SK-N-SH treated with all-trans-retinoic acid at 6 μM for 48 hours (cell line): ENCODE data around the gene TGIF1.

Experiments
- ATAC-seq: fragments of 200-7000 bp; cut with Tn5 transposase; 3 replicates; pipeline ENCODE4 v1.9.1; 2020; ENCODE audit warnings: mild to moderate bottlenecking, moderate library complexity
- ARNTL ChIP-seq: fragments of 450-650 bp; formaldehyde crosslinking; IDR thresholded peaks from 2 replicates; pipeline ENCODE4 v1.5.0; 2020; ENCODE audit warnings: low read depth, mild to moderate bottlenecking, moderate library complexity, borderline replicate concordance
- BACH2 ChIP-seq: fragments of 250-450 bp; sonication (Bioruptor Pico); IDR thresholded peaks from 2 replicates; pipeline ENCODE4 v1.9.0; 2021; ENCODE audit warnings: mild to moderate bottlenecking, borderline replicate concordance
- ESRRG ChIP-seq: fragments of 250-450 bp; sonication (Bioruptor Pico); IDR thresholded peaks from 2 replicates; pipeline ENCODE4 v1.6.1; 2021; ENCODE audit warnings: mild to moderate bottlenecking
- ISL1 ChIP-seq: fragments of 250-450 bp; sonication (Bioruptor Pico); IDR thresholded peaks from 2 replicates; pipeline ENCODE4 v2.1.2; 2022; ENCODE audit warnings: mild to moderate bottlenecking, moderate library complexity
- OSR1 ChIP-seq: fragments of 250-450 bp; sonication (Bioruptor Pico); IDR thresholded peaks from 2 replicates; pipeline ENCODE4 v1.8.0; 2022; ENCODE audit warnings: moderate library complexity, mild to moderate bottlenecking, inconsistent platforms
- PPARA ChIP-seq: fragments of 250-450 bp; sonication (Bioruptor Pico); IDR thresholded peaks from 2 replicates; pipeline ENCODE4 v1.5.0; 2020; ENCODE audit warnings: mild to moderate bottlenecking, borderline replicate concordance
- RARB ChIP-seq: fragments of 250-450 bp; sonication (Bioruptor Pico); IDR thresholded peaks from 2 replicates; pipeline ENCODE4 v1.8.0; 2021; ENCODE audit warnings: mild to moderate bottlenecking, moderate library complexity
- SNAI2 ChIP-seq: fragments of 250-450 bp; sonication (Bioruptor Pico); IDR thresholded peaks from 2 replicates; pipeline ENCODE4 v1.5.0; 2020; ENCODE audit warnings: mild to moderate bottlenecking, moderate library complexity
- TCF4 ChIP-seq: fragments of 250-450 bp; sonication (Bioruptor Pico); IDR thresholded peaks from 2 replicates; pipeline ENCODE4 v1.8.0; 2021; ENCODE audit warnings: mild to moderate bottlenecking, moderate library complexity, borderline replicate concordance
- TOX ChIP-seq: fragments of 250-450 bp; sonication (Bioruptor Pico); IDR thresholded peaks from 2 replicates; pipeline ENCODE4 v1.8.0; 2021; ENCODE audit warnings: mild to moderate bottlenecking, moderate library complexity, borderline replicate concordance
- ZC3H10 ChIP-seq: fragments of 250-450 bp; sonication (Bioruptor Pico); IDR thresholded peaks from 2 replicates; pipeline ENCODE4 v1.5.1; 2021; ENCODE audit warnings: mild to moderate bottlenecking, moderate library complexity
- ZFP3 ChIP-seq: fragments of 250-450 bp; sonication (Bioruptor Pico); IDR thresholded peaks from 2 replicates; pipeline ENCODE4 v1.5.0; 2020; ENCODE audit warnings: mild to moderate bottlenecking, moderate library complexity
- ZFP30 ChIP-seq: fragments of 450-650 bp; formaldehyde crosslinking; IDR thresholded peaks from 2 replicates; pipeline ENCODE4 v1.5.0; 2022; ENCODE audit warnings: mild to moderate bottlenecking, moderate library complexity
- ZNF565 ChIP-seq: fragments of 450-650 bp; formaldehyde crosslinking; conservative IDR thresholded peaks from 2 replicates; pipeline ENCODE4 v1.5.0; 2020; ENCODE audit warnings: low read depth, mild to moderate bottlenecking, moderate library complexity
- TF ChIP-seq, protein P1 (sequence below): fragments of 250-450 bp; sonication (Bioruptor Pico); IDR thresholded peaks from 2 replicates; pipeline ENCODE4 v1.5.0; 2020; ENCODE audit warnings: mild to moderate bottlenecking, moderate library complexity
- TF ChIP-seq, protein P2 (sequence below): fragments of 250-450 bp; sonication (Bioruptor Pico); IDR thresholded peaks from 2 replicates; pipeline ENCODE4 v1.8.0; 2020; ENCODE audit warnings: mild to moderate bottlenecking, moderate library complexity, borderline replicate concordance
- TF ChIP-seq, protein P3 (sequence below): fragments of 250-450 bp; sonication (Bioruptor Pico); IDR thresholded peaks from 2 replicates; pipeline ENCODE4 v1.5.1; 2020; ENCODE audit warnings: low read depth, mild to moderate bottlenecking, moderate library complexity

Gene TGIF1

DNA sequence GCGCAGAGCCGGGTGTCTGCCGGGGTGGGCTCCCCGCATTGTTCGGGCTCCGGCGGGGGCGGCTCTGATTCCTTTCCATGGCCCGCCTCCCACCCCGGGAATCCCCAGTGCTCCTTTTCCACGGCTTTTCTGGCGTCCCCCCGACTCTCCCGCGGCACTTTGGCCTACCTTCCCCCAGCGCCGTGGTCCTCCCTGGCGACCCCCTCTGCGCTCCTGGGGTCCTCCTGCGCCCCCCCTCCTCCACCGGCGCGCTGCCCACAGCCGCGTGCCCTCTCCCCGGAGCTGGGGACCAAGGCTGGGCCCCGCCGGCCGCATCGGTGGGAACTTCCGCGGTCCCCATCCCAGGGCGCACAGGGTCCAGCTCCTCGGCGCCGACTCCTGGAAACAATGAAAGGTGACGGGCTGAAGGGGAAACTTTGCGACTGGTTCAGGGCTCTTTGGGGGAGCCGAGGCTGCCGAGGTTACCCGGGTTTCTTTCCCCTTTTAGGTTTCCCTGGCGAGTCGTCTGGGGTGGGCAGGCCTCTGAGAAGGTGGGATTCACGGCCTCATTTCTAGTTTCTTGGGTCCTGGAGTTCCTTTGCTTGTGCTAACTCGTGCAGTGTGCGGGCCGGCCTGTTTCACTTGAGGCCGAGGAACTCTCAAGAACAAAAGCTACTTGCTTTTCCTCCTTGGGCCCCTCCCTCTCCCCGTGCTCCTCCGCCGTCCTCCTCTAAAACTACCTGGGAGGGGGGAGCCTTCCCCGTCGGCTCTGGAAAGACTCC, 2.2 kb downstream of the TGIF1 start (continued):
- TF ChIP-seq ZFP30: no peak
- no peak for TF ChIP-seq TOX (CRISPR knock-in tag)
- TF ChIP-seq ESRRG (CRISPR knock-in tag): no peak
- no peak for TF ChIP-seq ISL1 (CRISPR knock-in tag)
- TF ChIP-seq ARNTL (CRISPR knock-in tag): no peak
- no peak for TF ChIP-seq RARB
- TF ChIP-seq ZC3H10 (CRISPR knock-in tag): no peak
- TF ChIP-seq OSR1 (CRISPR knock-in tag): no peak
- TF ChIP-seq, protein P1, sequence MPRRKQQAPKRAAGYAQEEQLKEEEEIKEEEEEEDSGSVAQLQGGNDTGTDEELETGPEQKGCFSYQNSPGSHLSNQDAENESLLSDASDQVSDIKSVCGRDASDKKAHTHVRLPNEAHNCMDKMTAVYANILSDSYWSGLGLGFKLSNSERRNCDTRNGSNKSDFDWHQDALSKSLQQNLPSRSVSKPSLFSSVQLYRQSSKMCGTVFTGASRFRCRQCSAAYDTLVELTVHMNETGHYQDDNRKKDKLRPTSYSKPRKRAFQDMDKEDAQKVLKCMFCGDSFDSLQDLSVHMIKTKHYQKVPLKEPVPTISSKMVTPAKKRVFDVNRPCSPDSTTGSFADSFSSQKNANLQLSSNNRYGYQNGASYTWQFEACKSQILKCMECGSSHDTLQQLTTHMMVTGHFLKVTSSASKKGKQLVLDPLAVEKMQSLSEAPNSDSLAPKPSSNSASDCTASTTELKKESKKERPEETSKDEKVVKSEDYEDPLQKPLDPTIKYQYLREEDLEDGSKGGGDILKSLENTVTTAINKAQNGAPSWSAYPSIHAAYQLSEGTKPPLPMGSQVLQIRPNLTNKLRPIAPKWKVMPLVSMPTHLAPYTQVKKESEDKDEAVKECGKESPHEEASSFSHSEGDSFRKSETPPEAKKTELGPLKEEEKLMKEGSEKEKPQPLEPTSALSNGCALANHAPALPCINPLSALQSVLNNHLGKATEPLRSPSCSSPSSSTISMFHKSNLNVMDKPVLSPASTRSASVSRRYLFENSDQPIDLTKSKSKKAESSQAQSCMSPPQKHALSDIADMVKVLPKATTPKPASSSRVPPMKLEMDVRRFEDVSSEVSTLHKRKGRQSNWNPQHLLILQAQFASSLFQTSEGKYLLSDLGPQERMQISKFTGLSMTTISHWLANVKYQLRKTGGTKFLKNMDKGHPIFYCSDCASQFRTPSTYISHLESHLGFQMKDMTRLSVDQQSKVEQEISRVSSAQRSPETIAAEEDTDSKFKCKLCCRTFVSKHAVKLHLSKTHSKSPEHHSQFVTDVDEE (CRISPR knock-in tag): no peak

DNA sequence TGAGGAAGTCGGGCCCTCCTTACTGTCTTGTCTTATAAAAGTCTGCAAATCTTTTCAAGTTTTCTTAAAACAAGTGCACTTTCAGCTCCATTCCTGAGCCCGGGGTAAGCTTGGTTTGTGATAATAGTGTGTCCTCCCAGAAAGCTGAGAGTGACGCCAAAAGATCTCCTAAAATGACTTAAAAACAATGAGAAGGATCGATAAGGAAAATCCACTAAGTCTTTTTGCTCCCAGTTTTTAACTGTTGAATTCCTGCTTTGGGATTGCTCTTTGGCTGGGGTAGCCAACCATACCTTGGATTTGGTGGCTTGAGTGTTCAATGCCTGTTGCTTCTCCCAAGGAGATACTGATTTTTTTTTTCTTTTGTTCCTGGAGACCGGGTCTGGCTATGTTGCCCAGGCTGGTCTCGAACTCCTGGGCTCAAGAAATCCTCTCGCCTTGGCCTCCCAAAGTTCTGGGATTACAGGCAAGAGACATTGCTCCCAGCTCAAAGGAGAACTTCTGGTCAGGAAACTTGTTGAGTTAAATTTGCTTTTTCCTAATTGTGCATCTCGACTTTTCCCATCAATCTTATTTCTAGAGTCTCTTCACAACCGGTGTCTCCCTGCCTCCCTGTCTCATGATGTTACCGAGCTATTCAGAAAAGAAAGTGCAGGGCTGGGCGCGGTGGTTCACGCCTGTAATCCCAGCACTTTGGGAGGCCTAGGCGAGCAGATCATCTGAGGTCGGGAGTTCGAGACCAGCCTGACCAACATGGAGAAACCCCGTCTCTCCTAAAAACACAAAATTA, 3.0 kb downstream of the TGIF1 start:
- no peak for TF ChIP-seq ARNTL (CRISPR knock-in tag)
- TF ChIP-seq TOX (CRISPR knock-in tag): no peak
- TF ChIP-seq BACH2: no peak
- ATAC-seq: no peak

DNA sequence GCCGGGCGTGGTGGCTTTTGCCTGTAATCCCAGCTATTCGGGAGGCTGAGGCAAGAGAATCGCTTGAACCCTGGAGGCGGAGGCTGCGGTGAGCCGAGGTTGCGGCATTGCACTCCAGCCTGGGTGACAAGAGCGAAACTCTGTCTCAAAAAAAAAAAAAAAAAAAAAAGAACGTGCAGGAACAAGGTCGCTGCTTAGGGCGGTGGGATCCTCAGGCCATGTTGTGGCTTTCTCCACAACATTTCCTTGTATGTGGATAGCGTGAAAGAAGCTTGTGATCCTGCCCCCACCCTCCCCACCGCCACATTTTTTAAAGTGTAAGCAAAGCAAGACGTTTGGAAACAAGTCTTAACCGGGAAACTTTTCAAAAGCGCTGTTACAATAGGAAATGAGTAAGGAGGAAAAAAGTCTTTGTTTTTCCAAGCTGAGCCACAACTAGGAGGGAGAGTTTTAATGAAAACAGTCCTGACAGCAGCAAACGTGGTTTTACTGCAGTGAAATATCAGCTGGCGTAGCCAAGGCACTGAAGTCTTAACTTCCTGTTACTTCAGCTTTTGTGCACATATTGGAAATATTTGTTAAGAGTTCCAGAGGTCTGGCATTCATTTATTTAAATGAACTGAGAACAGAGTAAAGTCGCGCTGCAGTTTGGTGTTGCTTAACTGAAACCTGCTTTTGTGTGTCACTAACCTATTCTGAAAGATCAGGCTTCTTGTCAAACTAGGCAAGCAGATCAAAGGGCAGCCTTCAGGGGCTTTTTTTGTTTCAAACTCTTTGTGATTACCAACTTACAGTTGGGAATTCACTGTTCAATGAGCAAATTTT, 3.8 kb downstream of the TGIF1 start:
- TF ChIP-seq ESRRG (CRISPR knock-in tag) (no peak), TOX (CRISPR knock-in tag) (no peak), ISL1 (CRISPR knock-in tag) (no peak), ARNTL (CRISPR knock-in tag) (no peak)
- ATAC-seq: peak; percentile 15

DNA sequence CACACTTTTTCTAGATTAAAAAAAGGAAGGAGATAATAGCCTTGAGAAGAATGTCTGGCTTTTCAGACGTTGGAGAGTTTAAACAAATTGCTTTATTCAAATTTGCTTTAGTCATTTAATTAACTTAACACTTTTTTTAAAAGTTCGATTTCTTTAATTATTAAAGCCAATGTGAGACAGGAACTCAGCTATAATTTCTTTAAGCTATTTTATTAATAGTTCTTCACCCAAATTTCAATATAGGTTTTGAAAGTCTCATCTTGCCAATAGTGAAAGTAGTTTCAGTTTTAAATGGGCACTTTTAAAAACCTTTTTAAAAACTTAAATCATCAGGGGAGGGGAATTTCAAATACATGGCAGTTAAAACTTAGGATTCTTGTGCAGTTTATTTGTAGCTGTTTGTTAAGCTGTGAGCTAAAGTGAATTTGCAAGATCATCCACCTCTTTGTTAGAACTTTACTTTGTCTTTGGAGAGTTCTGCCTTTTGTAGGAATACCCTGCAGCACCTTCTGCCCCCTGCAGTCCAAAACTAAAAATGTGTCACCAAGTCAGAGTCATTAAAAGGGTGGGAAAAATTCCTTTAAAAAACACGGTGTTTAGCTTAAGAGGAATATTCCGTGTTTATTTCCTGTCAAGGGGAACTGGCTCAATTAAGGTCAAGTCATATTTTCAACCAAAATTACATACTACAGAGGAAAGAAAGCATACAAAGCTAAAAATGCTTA, 4.6 kb downstream of the TGIF1 start:
- ATAC-seq: 0 out of 3 replicates have a peak, but pooled peaks have one; percentile 5
- TF ChIP-seq TCF4 (no peak), ISL1 (CRISPR knock-in tag) (no peak), ZFP30 (no peak), RARB (no peak), TOX (CRISPR knock-in tag) (no peak), PPARA (no peak), ZC3H10 (CRISPR knock-in tag) (no peak), ARNTL (CRISPR knock-in tag) (no peak), ZFP3 (CRISPR knock-in tag) (no peak), BACH2 (no peak), ZNF565 (CRISPR knock-in tag) (no peak), SNAI2 (CRISPR knock-in tag) (no peak)
- TF ChIP-seq, protein P1 (CRISPR knock-in tag): no peak
- TF ChIP-seq, protein P2, sequence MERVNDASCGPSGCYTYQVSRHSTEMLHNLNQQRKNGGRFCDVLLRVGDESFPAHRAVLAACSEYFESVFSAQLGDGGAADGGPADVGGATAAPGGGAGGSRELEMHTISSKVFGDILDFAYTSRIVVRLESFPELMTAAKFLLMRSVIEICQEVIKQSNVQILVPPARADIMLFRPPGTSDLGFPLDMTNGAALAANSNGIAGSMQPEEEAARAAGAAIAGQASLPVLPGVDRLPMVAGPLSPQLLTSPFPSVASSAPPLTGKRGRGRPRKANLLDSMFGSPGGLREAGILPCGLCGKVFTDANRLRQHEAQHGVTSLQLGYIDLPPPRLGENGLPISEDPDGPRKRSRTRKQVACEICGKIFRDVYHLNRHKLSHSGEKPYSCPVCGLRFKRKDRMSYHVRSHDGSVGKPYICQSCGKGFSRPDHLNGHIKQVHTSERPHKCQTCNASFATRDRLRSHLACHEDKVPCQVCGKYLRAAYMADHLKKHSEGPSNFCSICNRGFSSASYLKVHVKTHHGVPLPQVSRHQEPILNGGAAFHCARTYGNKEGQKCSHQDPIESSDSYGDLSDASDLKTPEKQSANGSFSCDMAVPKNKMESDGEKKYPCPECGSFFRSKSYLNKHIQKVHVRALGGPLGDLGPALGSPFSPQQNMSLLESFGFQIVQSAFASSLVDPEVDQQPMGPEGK (CRISPR knock-in tag): no peak
- TF ChIP-seq, protein P3, sequence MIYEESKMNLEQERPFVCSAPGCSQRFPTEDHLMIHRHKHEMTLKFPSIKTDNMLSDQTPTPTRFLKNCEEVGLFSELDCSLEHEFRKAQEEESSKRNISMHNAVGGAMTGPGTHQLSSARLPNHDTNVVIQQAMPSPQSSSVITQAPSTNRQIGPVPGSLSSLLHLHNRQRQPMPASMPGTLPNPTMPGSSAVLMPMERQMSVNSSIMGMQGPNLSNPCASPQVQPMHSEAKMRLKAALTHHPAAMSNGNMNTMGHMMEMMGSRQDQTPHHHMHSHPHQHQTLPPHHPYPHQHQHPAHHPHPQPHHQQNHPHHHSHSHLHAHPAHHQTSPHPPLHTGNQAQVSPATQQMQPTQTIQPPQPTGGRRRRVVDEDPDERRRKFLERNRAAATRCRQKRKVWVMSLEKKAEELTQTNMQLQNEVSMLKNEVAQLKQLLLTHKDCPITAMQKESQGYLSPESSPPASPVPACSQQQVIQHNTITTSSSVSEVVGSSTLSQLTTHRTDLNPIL: no peak
